HG03457 (cell line): Measurements from ENCODE around the gene SEH1L.
"Not testable (repeated sequence)": the region's sequence is repeated elsewhere in the genome, so short reads cannot be mapped to it uniquely, and the experiment has no call there.

Source experiments
- ATAC-seq: cut with Tn5 transposase; IDR thresholded peaks from one replicate; pipeline ENCODE4 v1.9.1; 2021; ENCODE audit warnings: moderate number of reproducible peaks; ENCODE audit not compliant: unreplicated experiment

Gene SEH1L

GRCh38 chr18:12995424-12995823, 47.6 kb downstream of the SEH1L start:
- ATAC-seq: no peak

- ATAC-seq: no peak
These were observed 48.2 kb downstream of the SEH1L start for GRCh38 chr18:12995952-12996477.

GRCh38 chr18:12996661-12997292, 49.0 kb downstream of the SEH1L start:
- no peak for ATAC-seq

- not testable (repeated sequence) for ATAC-seq
These were observed 49.5 kb downstream of the SEH1L start for GRCh38 chr18:12997330-12997729.

GRCh38 chr18:12998332-12999060, 50.7 kb downstream of the SEH1L start:
- ATAC-seq: no peak

- no peak for ATAC-seq
These were observed 55.7 kb downstream of the SEH1L start for GRCh38 chr18:13003466-13003896.

- ATAC-seq: no peak
These were observed 56.6 kb downstream of the SEH1L start for GRCh38 chr18:13004396-13004795.

- no peak for ATAC-seq
These were observed 57.5 kb downstream of the SEH1L start for GRCh38 chr18:13005289-13005688.

GRCh38 chr18:13006531-13007247, 58.9 kb downstream of the SEH1L start:
- no peak for ATAC-seq

GRCh38 chr18:13007248-13007560, 59.4 kb downstream of the SEH1L start:
- ATAC-seq: no peak

GRCh38 chr18:13011719-13012118, 63.9 kb downstream of the SEH1L start:
- no peak for ATAC-seq

- ATAC-seq: no peak
These were observed 66.4 kb downstream of the SEH1L start for GRCh38 chr18:13014232-13014631.

- ATAC-seq: no peak
These were observed 67.0 kb downstream of the SEH1L start for GRCh38 chr18:13014818-13015217.

GRCh38 chr18:13017247-13017875, 69.5 kb downstream of the SEH1L start:
- ATAC-seq: no peak

- no peak for ATAC-seq
These were observed 70.6 kb downstream of the SEH1L start for GRCh38 chr18:13018374-13018773.

- no peak for ATAC-seq
These were observed 71.5 kb downstream of the SEH1L start for GRCh38 chr18:13019301-13019700.

- ATAC-seq: no peak
These were observed 74.8 kb downstream of the SEH1L start for GRCh38 chr18:13022644-13023043.

- no peak for ATAC-seq
These were observed 77.4 kb downstream of the SEH1L start for GRCh38 chr18:13025233-13025632.

GRCh38 chr18:13026583-13027270, 78.9 kb downstream of the SEH1L start:
- no peak for ATAC-seq

- ATAC-seq: no peak
These were observed 81.1 kb downstream of the SEH1L start for GRCh38 chr18:13028869-13029268.

GRCh38 chr18:13032173-13032572, 84.4 kb downstream of the SEH1L start:
- ATAC-seq: no peak
